AG10803 (cell line): ENCODE measurements around the gene CCND3.

ENCODE experiments used
- DNase-seq: peaks from one replicate; pipeline ENCODE4 v3.0.0; 2010; ENCODE audit warnings: low read depth
- H3K4me3 ChIP-seq: 2 replicates; pipeline ENCODE4 v1.5.1; 2011; ENCODE audit warnings: mild to moderate bottlenecking, low read length, control low read depth
- TF ChIP-seq, protein P1 (sequence below): conservative IDR thresholded peaks from 2 replicates; pipeline ENCODE4 v1.5.1; 2011; ENCODE audit warnings: mild to moderate bottlenecking, low read length, control low read depth, inconsistent platforms

Gene CCND3

DNA sequence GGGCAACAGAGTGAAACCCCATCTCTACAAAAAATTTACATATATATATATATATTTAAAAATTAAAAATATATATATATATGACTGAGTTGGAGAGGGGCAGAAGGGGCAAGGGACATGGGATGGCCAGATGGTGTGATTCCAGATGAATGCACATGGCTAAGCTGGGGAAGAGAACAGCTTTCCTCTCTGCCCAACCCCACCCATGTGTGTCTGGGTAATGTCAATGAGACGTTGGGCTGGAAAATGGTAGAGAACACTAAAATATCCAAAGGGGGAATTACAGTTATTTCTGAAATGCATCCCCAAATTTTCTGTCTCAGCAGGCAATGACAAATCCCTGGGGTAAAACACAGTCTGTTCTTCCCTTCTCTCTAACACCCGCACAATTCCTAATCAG, 31.2 kb upstream of the CCND3 start:
- DNase-seq: no peak
- TF ChIP-seq, protein P1, sequence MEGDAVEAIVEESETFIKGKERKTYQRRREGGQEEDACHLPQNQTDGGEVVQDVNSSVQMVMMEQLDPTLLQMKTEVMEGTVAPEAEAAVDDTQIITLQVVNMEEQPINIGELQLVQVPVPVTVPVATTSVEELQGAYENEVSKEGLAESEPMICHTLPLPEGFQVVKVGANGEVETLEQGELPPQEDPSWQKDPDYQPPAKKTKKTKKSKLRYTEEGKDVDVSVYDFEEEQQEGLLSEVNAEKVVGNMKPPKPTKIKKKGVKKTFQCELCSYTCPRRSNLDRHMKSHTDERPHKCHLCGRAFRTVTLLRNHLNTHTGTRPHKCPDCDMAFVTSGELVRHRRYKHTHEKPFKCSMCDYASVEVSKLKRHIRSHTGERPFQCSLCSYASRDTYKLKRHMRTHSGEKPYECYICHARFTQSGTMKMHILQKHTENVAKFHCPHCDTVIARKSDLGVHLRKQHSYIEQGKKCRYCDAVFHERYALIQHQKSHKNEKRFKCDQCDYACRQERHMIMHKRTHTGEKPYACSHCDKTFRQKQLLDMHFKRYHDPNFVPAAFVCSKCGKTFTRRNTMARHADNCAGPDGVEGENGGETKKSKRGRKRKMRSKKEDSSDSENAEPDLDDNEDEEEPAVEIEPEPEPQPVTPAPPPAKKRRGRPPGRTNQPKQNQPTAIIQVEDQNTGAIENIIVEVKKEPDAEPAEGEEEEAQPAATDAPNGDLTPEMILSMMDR: no peak
- H3K4me3 ChIP-seq: no peak overlapping the region

DNA sequence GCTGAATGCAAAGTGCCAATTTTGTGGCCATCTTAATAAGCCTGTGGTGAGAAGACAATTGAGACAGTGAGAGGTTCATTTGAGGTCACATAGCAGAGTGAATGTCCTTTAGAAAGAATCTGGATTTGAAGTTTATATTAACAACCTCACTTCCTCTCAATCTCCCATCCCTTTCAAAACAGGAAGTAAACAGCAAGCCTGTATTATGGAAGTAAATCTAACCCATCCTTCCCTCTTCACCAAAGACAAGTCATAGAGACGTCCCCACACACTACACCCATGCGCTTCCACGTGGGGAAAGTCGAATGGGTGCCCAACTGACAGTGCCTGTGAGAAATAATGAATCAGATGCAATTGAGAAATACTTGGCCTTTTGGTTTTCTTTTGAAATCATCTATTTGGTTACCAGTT, 28.8 kb upstream of the CCND3 start:
- DNase-seq: peak; percentile 68
- TF ChIP-seq, protein P1: no peak
- H3K4me3 ChIP-seq: no peak overlapping the region

DNA sequence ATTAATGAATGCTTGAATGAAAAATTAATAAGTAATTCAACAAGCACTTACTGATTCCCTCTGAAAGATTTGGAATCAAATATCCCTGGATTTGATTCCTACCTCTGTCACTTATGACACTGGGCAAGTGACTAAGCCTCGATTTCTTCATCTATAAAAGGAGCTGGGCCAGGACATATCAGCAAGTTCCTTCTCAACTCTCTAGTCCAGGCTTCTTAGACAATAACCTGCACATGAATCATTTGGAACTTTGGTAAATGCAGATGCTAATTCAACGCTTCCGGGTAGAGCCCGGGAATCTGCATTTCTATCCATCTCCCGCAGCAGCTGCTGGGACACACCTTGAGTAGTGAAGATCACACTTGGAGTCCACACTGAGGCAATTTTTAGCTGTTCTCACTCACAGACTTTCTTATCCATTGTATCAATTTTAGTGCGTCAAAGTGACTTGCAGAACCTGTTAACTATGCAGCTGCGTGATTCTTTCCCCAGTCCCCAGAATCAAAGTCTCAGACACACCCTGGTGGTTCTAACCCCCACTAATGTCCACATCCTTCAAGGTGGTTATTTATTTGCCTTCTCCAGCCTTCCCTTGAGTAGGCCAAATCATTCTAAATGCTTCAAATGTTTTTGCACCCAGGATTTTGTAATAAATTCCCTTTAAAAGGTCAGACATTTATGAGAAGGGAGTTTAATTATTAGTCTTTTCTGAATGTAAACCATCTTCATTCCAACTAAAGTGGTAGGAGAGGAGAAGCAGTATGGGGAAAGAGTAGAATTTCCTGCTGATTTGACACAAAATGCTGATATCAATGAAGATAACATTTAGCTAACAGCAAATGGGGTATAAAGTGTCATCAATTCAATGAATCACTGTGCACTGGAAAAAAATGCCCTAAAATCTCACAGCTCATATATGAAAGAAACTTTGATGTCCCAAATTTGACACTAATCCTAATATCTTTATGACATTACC, 26.0 kb upstream of the CCND3 start:
- no peak overlapping the region for H3K4me3 ChIP-seq
- DNase-seq: peak; percentile 37
- TF ChIP-seq, protein P1: no peak

DNA sequence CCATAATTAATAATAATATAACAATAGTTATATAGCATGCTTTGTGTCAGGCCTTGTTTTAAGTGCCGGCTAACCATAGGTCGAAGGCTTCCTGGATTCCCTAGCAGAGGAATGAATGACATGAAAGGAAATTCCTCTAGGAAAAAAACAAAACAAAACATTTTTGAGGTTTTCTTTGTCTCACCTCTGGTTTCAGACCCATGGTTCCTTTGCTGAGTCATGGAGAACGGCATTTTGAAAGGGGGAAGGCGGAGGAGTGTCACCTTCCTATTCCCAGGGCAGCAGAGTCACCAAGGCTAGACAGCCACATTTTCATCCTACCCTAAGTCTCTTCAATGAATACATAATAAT, 25.3 kb upstream of the CCND3 start:
- peak; percentile 55 for DNase-seq
- no peak overlapping the region for H3K4me3 ChIP-seq
- TF ChIP-seq, protein P1: no peak

DNA sequence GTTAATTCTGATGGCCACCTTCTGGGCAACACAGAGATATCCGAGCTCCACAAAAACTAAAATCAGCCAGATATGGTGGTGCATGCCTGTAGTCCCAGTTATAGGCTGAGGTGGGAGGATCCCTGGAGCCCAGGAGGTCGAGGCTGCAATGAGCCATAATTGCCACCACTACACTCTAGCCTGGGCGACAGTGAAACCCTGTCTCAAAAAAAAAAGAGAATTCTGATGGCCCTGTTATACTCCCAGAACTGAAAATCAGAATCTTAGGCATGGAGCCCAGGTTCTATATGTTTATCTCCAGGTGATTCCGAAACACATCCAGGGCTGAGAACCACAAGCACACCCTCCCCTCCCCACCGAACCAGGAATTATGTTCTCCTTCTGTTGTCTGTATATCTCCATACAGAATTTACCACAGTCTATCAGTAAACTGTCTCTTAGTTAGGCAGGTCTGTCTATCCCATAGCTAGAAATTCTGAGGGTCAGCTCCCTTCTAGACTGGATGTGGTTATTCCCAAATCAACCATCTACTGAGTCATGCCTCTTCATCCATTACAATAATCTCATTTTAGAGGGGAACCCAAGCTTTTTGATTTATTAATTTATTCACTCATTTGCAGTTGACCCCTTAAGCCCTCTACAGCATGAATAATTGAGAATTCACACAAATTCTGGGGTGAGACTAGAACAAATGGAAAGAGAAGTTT, 24.8 kb upstream of the CCND3 start:
- no peak for DNase-seq
- TF ChIP-seq, protein P1: no peak
- no peak overlapping the region for H3K4me3 ChIP-seq

DNA sequence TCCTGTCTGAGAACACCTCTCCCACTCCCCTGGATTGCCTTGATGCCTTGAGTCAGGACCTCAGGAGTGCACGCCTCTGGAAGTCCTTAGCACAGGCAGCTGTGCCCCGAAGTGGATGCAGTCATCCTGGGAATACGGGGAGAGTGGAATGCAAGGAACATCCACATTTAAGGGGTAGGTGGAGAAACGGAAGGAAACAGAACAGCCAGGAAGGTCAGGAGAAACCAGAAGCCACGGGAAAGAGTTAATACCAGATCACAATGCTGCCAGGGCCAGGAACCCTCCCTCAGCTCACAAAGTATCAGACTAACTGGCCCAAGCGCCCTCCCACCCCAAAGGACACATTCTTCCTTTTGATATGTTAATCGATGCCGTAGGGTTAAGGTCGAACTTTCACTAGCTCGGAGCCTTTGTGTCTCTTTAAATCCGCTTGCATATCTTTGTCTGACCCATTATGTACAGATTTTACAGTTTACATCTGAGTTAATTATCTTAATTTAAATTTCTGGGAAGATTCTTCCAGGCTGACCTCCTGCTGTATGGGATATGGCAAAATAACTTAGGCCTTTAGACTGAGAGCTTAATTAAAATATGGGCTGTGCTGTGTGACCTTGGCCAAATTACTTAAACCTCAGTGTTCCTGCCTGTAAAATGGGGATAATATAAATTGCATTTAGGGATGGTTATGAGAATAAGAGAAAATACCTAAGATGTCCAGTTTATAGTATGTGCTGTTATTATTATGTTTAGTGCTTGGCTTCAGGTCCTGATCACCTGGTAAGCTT, 24.0 kb upstream of the CCND3 start:
- DNase-seq: no peak
- no peak overlapping the region for H3K4me3 ChIP-seq
- TF ChIP-seq, protein P1: no peak
